Measurements from ENCODE around the gene RTL3.

The RTL3 gene

GRCh38 chrX:78658414-78658813 is 714 bp downstream of the RTL3 start:
- peaks cover 41% of the 10 kb centered on the region for H3K4me1 ChIP-seq (ENCODE audit: insufficient read depth, low read length)
- no peaks in the 10 kb centered on the region for H3K36me3 ChIP-seq (ENCODE audit: insufficient read depth, low read length)
- 0 out of 2 replicates have a peak overlapping the region, but pooled peaks have one; percentile 26 for H2AFZ ChIP-seq (ENCODE audit: low read depth, low read length)
- H3K79me2 ChIP-seq (ENCODE audit: insufficient read depth, low read length) = no peaks in the 10 kb centered on the region
- no peak for DNase-seq
- no peak overlapping the region for H3K9ac ChIP-seq (ENCODE audit: low read depth, low read length)
- H4K20me1 ChIP-seq (ENCODE audit: insufficient read depth, low read length) = no peaks in the 10 kb centered on the region
- 0 out of 3 replicates have a peak, but pooled peaks have one; percentile 32 for ATAC-seq (ENCODE audit: insufficient read depth, low read depth)
- H3K4me2 ChIP-seq (ENCODE audit: insufficient read depth, low read length) = no peak overlapping the region
- TF ChIP-seq EZH2 (IDR thresholded peaks at IDR 0.05; ENCODE audit: borderline replicate concordance, low read depth, low read length, severe bottlenecking) = no peak
- TF ChIP-seq CTCF (IDR thresholded peaks at IDR 0.05; ENCODE audit: borderline replicate concordance, extremely low read depth, low read length, poor library complexity, severe bottlenecking) = no peak
- peak overlapping the region; percentile 56; the same call in 1 of the 2 replicates for H3K27ac ChIP-seq (ENCODE audit: low read length)
- H3K27me3 ChIP-seq (ENCODE audit: insufficient read depth, low read length, poor library complexity) = no peaks in the 10 kb centered on the region
- H3K4me3 ChIP-seq (ENCODE audit: low read depth in 1 of 2, low read length in 2 of 2) = no peak overlapping the region
- H3K9me3 ChIP-seq (ENCODE audit: insufficient read depth, low read length, severe bottlenecking) = no peaks in the 10 kb centered on the region

DNA sequence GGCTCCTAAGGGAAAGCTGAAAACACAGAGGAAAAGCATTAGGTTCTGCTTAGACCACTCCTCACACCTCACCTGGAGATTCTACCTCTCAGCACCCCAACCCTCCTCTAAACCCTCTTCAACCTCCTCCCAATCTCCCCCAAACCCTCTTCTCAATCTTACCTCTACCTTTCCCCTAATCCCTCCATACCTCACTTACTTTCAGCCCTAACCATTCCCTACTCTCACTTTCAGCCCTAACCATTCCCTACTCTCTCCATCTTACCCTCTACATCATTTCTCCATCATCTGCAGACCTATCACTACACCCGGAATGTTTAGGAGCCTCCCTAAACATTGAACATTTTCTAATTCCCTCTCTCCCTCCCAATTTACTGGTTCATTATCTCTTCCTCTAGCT is 3.5 kb downstream of the RTL3 start:
- Histone ChIP-seq H2AFZ (ENCODE audit: low read depth, low read length) (no peak overlapping the region), H3K4me1 (ENCODE audit: insufficient read depth, low read length) (peaks cover 64% of the 10 kb centered on the region), H3K4me2 (ENCODE audit: insufficient read depth, low read length) (no peak overlapping the region), H3K79me2 (ENCODE audit: insufficient read depth, low read length) (no peaks in the 10 kb centered on the region), H3K27ac (ENCODE audit: low read length) (no peak overlapping the region), H4K20me1 (ENCODE audit: insufficient read depth, low read length) (no peaks in the 10 kb centered on the region), H3K4me3 (ENCODE audit: low read depth in 1 of 2, low read length in 2 of 2) (no peak overlapping the region), H3K9me3 (ENCODE audit: insufficient read depth, low read length, severe bottlenecking) (no peaks in the 10 kb centered on the region), H3K36me3 (ENCODE audit: insufficient read depth, low read length) (no peaks in the 10 kb centered on the region), H3K9ac (ENCODE audit: low read depth, low read length) (no peak overlapping the region), H3K27me3 (ENCODE audit: insufficient read depth, low read length, poor library complexity) (no peaks in the 10 kb centered on the region)
- TF ChIP-seq EZH2 (IDR thresholded peaks at IDR 0.05; ENCODE audit: borderline replicate concordance, low read depth, low read length, severe bottlenecking) (no peak), CTCF (IDR thresholded peaks at IDR 0.05; ENCODE audit: borderline replicate concordance, extremely low read depth, low read length, poor library complexity, severe bottlenecking) (no peak)
- no peak for ATAC-seq (ENCODE audit: insufficient read depth, low read depth)
- DNase-seq = no peak

DNA sequence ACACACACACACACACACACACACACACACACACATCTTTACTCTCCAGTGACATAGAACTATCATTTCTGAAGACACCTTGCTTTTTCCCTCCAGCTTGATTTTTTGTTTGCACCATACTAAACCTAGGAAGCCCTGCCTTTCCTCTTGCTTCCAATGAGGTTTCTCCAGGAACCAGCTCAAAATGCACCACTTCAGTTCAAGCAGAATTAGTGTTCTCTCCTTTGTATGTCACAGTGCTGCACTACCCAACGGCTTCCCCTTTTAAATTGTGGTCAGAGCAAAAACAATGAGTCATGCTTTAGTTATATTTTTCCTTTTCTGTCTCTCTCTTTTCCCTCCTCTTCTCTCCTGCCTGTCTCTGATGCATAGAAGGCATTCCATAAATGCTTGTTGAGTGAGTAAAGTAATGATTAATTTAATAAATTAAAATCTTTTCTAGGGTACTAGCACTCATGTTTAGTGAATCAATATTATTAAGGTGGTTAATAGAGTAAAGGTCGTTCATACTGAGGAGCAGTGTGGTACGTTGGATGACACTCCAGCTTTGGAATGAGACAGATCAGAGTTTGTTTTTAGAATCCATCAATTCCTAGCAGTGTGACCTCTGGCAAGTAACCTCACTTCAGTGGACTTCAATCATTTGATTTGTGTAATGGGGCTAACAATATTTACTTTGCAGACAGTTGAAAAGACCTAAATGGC is 5.9 kb downstream of the RTL3 start:
- no peak for TF ChIP-seq CTCF (IDR thresholded peaks at IDR 0.05; ENCODE audit: borderline replicate concordance, extremely low read depth, low read length, poor library complexity, severe bottlenecking)
- TF ChIP-seq EZH2 (IDR thresholded peaks at IDR 0.05; ENCODE audit: borderline replicate concordance, low read depth, low read length, severe bottlenecking) = no peak
- DNase-seq (peak; percentile 68), ATAC-seq (ENCODE audit: insufficient read depth, low read depth) (peak; percentile 74)
- Histone ChIP-seq H3K4me3 (ENCODE audit: low read depth in 1 of 2, low read length in 2 of 2) (no peak overlapping the region; a peak in 2 of 4 replicates), H3K9me3 (ENCODE audit: insufficient read depth, low read length, severe bottlenecking) (no peaks in the 10 kb centered on the region), H3K27ac (ENCODE audit: low read length) (peak overlapping the region; percentile 99), H3K36me3 (ENCODE audit: insufficient read depth, low read length) (no peaks in the 10 kb centered on the region), H3K4me1 (ENCODE audit: insufficient read depth, low read length) (peaks cover 69% of the 10 kb centered on the region), H3K79me2 (ENCODE audit: insufficient read depth, low read length) (no peaks in the 10 kb centered on the region), H3K4me2 (ENCODE audit: insufficient read depth, low read length) (peak overlapping the region; percentile 49), H2AFZ (ENCODE audit: low read depth, low read length) (peak overlapping the region; percentile 16), H3K9ac (ENCODE audit: low read depth, low read length) (peak overlapping the region; percentile 53), H4K20me1 (ENCODE audit: insufficient read depth, low read length) (no peaks in the 10 kb centered on the region), H3K27me3 (ENCODE audit: insufficient read depth, low read length, poor library complexity) (no peaks in the 10 kb centered on the region)
